Measurements from ENCODE around the gene POLDIP2.

- no peak for TF ChIP-seq POLR2A (IDR thresholded peaks at IDR 0.05)
- no peak for TF ChIP-seq CTCF (IDR thresholded peaks at IDR 0.05)
- no peak for TF ChIP-seq POLR2AphosphoS5 (IDR thresholded peaks at IDR 0.05)
Observed at GRCh38 chr17:28333083-28333746, 24.1 kb downstream of the POLDIP2 start.

Data from upper lobe of left lung (tissue), 4 donors.